ENCODE measurements around the gene BTBD2. TPM values are rescaled to one million over a fixed set of nuclear protein-coding genes. Genes with fewer than 3 reads are reported as not detected.

The BTBD2 gene
- total and polyA plus RNA-seq, 2 experiments from 2014 or later: 23.8 to 130 TPM

DNA sequence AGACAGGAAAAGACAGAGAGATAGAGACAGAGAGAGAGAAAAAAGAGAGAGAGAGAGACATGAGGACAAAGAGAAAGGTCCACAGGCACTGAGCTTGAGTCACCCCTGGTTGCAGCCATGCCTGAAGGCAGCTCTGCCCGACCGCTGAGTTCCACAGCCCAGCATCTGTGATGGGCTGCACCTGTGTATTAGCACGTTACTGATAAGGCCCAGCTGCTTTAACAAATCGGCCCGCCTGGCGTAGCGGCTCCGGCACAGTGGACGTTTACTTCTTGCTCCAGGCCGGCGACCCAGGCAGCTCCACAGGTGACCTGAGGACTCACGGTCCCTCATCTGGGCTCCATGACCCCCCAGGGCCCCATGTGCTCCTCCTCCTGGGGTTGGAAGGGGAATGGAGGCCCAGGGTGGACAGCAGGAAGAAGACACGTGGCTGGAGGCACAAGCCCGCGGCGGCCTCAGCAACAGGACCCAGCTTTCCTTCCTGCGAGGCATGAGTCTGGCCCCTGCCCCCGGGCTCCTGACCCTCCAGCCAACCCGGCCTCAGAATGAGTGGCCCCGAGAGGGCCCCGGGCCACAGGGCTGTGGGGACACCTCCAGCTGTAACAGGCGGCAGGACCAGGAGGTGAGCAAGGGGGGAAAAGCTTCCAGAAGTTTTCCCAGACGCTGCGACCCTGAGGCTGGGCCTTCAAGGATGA lies 78.5 kb downstream of the BTBD2 start:
- Histone ChIP-seq H3K27ac (ENCODE audit: low read depth) (no peak overlapping the region), H3K4me2 (no peak overlapping the region), H3K36me3 (ENCODE audit: insufficient read depth) (no peaks in the 10 kb centered on the region), H3K79me2 (replicated peaks; ENCODE audit: insufficient read depth) (peaks cover 3% of the 10 kb centered on the region), H3K27me3 (ENCODE audit: insufficient read depth) (no peaks in the 10 kb centered on the region), H3K4me3 (no peak overlapping the region), H3F3A (replicated peaks; ENCODE audit: low read depth) (peaks cover 7% of the 10 kb centered on the region), H3K9me2 (ENCODE audit: insufficient read depth) (no peaks in the 10 kb centered on the region), H4K20me1 (replicated peaks; ENCODE audit: insufficient read depth) (no peaks in the 10 kb centered on the region; the same call in 1 of the 2 replicates), H3K4me1 (ENCODE audit: insufficient read depth) (peaks cover 8% of the 10 kb centered on the region; the same call in 1 of the 2 replicates), H2AFZ (no peak overlapping the region)
- H3K27ac Mint-ChIP-seq: no peak overlapping the region; the same call in 1 of the 2 replicates
- H3K9me3 Mint-ChIP-seq: peaks cover 13% of the 10 kb centered on the region; the same call in 2 of the 3 replicates
- H3K4me1 Mint-ChIP-seq: peaks cover 6% of the 10 kb centered on the region
- H3K27me3 Mint-ChIP-seq (ENCODE audit: insufficient read depth, low read depth, poor library complexity): peaks cover 18% of the 10 kb centered on the region
- peaks cover 2% of the 10 kb centered on the region; the same call in 2 of the 3 replicates for H3K36me3 Mint-ChIP-seq (ENCODE audit: low read depth)
- ATAC-seq (no peak), DNase-seq (ENCODE audit: low spot score) (no peak)
- no peak for TF ChIP-seq JUNB (IDR thresholded peaks at IDR 0.05; ENCODE audit: unreplicated experiment)
- no peak for TF ChIP-seq POLR2AphosphoS5 (IDR thresholded peaks at IDR 0.05; ENCODE audit: low read depth)
- no peak for TF ChIP-seq STAT1 (IDR thresholded peaks at IDR 0.05; ENCODE audit: unreplicated experiment)
- TF ChIP-seq ZNF331 (CRISPR knock-in tag; IDR thresholded peaks at IDR 0.05; ENCODE audit: low read depth): no peak
- TF ChIP-seq NANOG (IDR thresholded peaks at IDR 0.05; ENCODE audit: borderline replicate concordance): no peak
- no peak for TF ChIP-seq CREB1 (CRISPR knock-in tag; IDR thresholded peaks at IDR 0.05; ENCODE audit: low read depth)
- TF ChIP-seq, protein P1, sequence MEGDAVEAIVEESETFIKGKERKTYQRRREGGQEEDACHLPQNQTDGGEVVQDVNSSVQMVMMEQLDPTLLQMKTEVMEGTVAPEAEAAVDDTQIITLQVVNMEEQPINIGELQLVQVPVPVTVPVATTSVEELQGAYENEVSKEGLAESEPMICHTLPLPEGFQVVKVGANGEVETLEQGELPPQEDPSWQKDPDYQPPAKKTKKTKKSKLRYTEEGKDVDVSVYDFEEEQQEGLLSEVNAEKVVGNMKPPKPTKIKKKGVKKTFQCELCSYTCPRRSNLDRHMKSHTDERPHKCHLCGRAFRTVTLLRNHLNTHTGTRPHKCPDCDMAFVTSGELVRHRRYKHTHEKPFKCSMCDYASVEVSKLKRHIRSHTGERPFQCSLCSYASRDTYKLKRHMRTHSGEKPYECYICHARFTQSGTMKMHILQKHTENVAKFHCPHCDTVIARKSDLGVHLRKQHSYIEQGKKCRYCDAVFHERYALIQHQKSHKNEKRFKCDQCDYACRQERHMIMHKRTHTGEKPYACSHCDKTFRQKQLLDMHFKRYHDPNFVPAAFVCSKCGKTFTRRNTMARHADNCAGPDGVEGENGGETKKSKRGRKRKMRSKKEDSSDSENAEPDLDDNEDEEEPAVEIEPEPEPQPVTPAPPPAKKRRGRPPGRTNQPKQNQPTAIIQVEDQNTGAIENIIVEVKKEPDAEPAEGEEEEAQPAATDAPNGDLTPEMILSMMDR (conservative IDR thresholded peaks at IDR 0.05; ENCODE audit: low read depth in 2 of 2): no peak
- TF ChIP-seq, protein P2, sequence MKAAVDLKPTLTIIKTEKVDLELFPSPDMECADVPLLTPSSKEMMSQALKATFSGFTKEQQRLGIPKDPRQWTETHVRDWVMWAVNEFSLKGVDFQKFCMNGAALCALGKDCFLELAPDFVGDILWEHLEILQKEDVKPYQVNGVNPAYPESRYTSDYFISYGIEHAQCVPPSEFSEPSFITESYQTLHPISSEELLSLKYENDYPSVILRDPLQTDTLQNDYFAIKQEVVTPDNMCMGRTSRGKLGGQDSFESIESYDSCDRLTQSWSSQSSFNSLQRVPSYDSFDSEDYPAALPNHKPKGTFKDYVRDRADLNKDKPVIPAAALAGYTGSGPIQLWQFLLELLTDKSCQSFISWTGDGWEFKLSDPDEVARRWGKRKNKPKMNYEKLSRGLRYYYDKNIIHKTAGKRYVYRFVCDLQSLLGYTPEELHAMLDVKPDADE (IDR thresholded peaks at IDR 0.05): no peak
- TF ChIP-seq EZH2 (IDR thresholded peaks at IDR 0.05; ENCODE audit: low read depth, unreplicated experiment): no peak
- TF ChIP-seq, protein P3, sequence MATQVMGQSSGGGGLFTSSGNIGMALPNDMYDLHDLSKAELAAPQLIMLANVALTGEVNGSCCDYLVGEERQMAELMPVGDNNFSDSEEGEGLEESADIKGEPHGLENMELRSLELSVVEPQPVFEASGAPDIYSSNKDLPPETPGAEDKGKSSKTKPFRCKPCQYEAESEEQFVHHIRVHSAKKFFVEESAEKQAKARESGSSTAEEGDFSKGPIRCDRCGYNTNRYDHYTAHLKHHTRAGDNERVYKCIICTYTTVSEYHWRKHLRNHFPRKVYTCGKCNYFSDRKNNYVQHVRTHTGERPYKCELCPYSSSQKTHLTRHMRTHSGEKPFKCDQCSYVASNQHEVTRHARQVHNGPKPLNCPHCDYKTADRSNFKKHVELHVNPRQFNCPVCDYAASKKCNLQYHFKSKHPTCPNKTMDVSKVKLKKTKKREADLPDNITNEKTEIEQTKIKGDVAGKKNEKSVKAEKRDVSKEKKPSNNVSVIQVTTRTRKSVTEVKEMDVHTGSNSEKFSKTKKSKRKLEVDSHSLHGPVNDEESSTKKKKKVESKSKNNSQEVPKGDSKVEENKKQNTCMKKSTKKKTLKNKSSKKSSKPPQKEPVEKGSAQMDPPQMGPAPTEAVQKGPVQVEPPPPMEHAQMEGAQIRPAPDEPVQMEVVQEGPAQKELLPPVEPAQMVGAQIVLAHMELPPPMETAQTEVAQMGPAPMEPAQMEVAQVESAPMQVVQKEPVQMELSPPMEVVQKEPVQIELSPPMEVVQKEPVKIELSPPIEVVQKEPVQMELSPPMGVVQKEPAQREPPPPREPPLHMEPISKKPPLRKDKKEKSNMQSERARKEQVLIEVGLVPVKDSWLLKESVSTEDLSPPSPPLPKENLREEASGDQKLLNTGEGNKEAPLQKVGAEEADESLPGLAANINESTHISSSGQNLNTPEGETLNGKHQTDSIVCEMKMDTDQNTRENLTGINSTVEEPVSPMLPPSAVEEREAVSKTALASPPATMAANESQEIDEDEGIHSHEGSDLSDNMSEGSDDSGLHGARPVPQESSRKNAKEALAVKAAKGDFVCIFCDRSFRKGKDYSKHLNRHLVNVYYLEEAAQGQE (IDR thresholded peaks at IDR 0.05; ENCODE audit: unreplicated experiment): no peak
- no peak overlapping the region; the same call in 2 of the 3 replicates for H3K4me3 Mint-ChIP-seq
